Measurements from ENCODE around the gene CEP250. TPM values are rescaled to one million over a fixed set of nuclear protein-coding genes. Genes with fewer than 3 reads are reported as not detected.

Gene CEP250
- total RNA-seq, 1 donor = 22.0 TPM

DNA sequence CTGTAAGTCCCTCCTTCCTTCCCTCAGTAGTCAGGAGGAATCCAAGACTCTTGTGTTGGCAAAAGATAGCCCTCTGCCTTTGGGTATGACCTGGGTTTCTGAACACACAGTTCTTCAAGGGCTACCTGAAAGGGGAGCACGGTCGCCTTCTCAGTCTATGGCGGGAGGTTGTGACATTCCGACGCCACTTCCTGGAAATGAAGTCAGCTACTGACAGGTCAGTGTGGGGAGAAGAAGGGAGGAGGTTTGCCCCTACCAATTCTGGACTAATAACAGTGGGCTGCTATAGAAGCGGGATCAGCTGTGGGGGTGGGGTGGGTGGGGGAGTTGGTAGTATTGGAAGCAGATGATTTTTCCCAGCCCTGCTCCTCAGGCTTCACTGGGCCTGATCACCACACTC, 11.5 kb downstream of the CEP250 start:
- H3K4me3 ChIP-seq (ENCODE audit: low read depth, low read length) = no peak overlapping the region
- TF ChIP-seq, protein P1, sequence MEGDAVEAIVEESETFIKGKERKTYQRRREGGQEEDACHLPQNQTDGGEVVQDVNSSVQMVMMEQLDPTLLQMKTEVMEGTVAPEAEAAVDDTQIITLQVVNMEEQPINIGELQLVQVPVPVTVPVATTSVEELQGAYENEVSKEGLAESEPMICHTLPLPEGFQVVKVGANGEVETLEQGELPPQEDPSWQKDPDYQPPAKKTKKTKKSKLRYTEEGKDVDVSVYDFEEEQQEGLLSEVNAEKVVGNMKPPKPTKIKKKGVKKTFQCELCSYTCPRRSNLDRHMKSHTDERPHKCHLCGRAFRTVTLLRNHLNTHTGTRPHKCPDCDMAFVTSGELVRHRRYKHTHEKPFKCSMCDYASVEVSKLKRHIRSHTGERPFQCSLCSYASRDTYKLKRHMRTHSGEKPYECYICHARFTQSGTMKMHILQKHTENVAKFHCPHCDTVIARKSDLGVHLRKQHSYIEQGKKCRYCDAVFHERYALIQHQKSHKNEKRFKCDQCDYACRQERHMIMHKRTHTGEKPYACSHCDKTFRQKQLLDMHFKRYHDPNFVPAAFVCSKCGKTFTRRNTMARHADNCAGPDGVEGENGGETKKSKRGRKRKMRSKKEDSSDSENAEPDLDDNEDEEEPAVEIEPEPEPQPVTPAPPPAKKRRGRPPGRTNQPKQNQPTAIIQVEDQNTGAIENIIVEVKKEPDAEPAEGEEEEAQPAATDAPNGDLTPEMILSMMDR (IDR thresholded peaks at IDR 0.05; ENCODE audit: insufficient read depth, low read length) = no peak

GRCh38 chr20:35467339-35468224, 12.2 kb downstream of the CEP250 start:
- peak; percentile 83 for DNase-seq (ENCODE audit: low read depth)
- TF ChIP-seq, protein P1 (IDR thresholded peaks at IDR 0.05; ENCODE audit: insufficient read depth, low read length) = no peak
- H3K4me3 ChIP-seq (ENCODE audit: low read depth, low read length) = no peak overlapping the region

More for the DNA sequence above, 11.5 kb downstream of the CEP250 start:
- DNase-seq (ENCODE audit: low read depth) = no peak

DNA sequence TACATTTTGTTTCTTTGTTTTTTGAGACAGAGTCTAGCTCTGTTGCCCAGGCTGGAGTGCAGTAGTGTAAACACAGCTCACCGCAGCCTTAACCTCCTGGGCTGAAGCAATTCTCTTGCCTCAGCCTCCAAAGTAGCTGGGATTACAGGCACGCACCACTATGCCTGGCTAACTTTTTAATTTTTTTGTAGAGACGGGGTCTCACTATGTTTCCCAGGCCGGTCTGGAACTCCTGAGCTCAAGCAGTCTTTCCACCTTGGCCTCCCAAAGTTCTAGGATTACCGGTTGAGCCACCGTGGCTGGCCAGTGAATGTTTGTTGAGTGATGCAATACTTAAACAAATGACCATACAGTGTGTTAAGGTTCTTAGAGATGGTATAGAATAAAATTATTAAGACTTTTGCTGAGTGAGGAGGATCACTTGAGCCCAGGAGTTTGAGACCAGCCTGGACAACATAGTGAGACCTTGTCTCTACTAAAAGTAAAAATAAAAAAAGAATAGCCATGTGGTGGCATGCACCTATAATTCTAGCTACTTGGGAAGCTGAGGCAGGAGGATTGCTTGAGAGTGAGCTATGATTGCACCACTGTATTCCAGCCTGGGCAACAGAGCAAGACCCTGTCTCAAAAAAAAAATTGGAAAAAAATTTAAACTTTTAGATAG, 13.4 kb downstream of the CEP250 start:
- H3K4me3 ChIP-seq (ENCODE audit: low read depth, low read length) = no peak overlapping the region
- TF ChIP-seq, protein P1 (IDR thresholded peaks at IDR 0.05; ENCODE audit: insufficient read depth, low read length) = no peak
- DNase-seq (ENCODE audit: low read depth) = no peak

- DNase-seq (ENCODE audit: low read depth) = no peak
- no peak overlapping the region for H3K4me3 ChIP-seq (ENCODE audit: low read depth, low read length)
- TF ChIP-seq, protein P1 (IDR thresholded peaks at IDR 0.05; ENCODE audit: insufficient read depth, low read length) = no peak
Measured at GRCh38 chr20:35472209-35472608, 16.8 kb downstream of the CEP250 start.

GRCh38 chr20:35473684-35474083, 18.3 kb downstream of the CEP250 start:
- TF ChIP-seq, protein P1 (IDR thresholded peaks at IDR 0.05; ENCODE audit: insufficient read depth, low read length) = no peak
- H3K4me3 ChIP-seq (ENCODE audit: low read depth, low read length) = no peak overlapping the region
- no peak for DNase-seq (ENCODE audit: low read depth)

DNA sequence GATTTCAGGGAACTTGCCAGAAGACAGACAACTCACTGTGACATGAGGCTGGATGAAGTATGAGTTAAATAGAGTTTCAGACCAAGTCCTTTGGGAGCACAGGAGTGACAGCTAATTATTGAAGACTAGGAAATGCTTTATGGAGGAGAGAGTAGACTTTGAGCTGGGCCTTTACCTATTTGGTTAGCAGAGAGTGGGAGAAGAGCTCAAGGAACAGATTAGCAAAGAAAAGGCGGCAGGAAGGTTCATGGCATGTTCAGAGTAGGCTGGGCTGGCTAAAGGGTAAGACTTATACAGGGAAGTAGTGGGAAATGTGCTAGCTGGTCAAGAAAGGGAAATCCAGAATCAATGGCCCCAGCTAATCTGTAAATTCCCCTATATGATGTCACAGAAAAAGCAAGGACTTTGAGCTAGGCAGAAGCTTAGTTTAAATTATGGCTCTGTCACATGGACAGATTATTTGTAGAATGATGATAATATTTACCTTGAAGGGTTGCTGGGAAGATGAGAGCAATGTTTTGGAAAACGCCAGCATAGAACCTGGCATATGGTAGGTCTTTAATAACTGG, 19.0 kb downstream of the CEP250 start:
- no peak overlapping the region for H3K4me3 ChIP-seq (ENCODE audit: low read depth, low read length)
- no peak for DNase-seq (ENCODE audit: low read depth)
- TF ChIP-seq, protein P1 (IDR thresholded peaks at IDR 0.05; ENCODE audit: insufficient read depth, low read length) = no peak
